ENCODE data around the gene SSTR4. TPM values are rescaled to one million over a fixed set of nuclear protein-coding genes. Genes with fewer than 3 reads are reported as not detected.
A peak's percentile ranks its signal among the peaks of the same experiment; 100 is the strongest.

The SSTR4 gene
- total and polyA plus RNA-seq, 9 donors, result 0.12 to 0.17 TPM; not detected in 7

DNA sequence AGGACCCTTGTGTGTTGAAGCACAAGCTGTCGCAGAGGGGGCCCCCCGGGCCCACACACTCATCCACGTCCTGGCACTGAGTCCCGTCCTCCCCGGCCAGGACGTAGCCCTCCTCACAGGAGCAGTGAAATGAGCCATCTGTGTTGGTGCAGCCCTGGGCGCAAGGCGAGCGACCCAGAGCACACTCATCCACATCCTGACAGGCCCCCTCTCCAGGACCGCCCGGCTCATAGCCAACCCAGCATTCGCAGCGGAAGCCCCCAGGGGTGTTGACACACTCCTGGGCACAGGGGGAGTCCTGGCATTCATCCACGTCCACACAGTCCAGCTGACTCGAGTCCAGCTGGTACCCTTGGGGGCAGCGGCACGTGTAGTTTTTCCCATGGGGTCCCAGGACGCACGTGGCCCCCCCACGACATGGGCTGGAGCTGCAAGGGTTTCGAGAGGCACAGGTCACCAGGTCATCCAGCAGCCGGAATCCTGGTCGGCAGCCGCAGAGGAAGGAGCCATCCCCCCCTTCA, 49.8 kb downstream of the SSTR4 start:
- H3K4me1 ChIP-seq (ENCODE audit: control insufficient read depth, insufficient read depth, low read length), result peaks cover 29% of the 10 kb centered on the region
- DNase-seq, result no peak

DNA sequence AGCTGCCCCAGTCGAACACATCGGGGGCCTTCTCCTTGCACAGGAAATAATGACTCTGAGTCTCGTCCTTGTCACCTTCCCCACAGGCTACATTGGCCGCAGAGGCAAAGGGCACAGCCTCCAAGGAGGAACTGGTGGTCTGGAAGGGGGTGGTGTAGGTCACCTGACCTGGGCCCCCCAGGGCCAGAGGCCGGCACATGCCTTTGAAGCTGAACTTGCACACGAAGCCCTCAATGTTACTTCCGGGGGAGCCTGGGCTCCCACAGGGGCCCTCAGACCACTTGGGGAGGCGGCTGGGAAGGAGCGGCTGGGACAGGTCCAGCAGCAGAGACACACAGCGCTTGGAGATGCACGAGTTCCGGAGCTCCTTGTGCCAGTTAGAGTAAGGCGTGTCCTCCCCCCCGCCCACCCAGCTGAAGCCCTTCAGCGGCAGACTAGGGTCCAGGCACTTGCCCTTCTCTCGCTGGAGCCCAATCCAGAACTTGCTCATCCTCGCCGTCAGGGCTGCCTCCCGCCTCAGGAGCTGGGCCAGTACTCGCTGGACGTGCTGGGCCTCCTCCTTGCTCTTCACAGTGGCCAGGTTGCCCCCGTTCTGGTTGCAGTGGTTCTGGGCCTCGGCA, 50.4 kb downstream of the SSTR4 start:
- 79% methylated on average over 21 of the region's 23 CpGs for WGBS (ENCODE audit: insufficient coverage)
- no peaks in the 10 kb centered on the region for H3K27me3 ChIP-seq (ENCODE audit: control insufficient read depth, insufficient read depth, low read length)
- no peaks in the 10 kb centered on the region for H3K36me3 ChIP-seq (ENCODE audit: control insufficient read depth, insufficient read depth, low read length)
- peak overlapping the region; percentile 46 for H3K4me3 ChIP-seq (ENCODE audit: low read length)
- peaks cover 29% of the 10 kb centered on the region for H3K4me1 ChIP-seq (ENCODE audit: control insufficient read depth, insufficient read depth, low read length)
- H3K9me3 ChIP-seq (replicated peaks; ENCODE audit: control insufficient read depth, low read depth, low read length), result no peaks in the 10 kb centered on the region
- H3K27ac ChIP-seq (ENCODE audit: low read length), result peak overlapping the region; percentile 89
- DNase-seq, result no peak

More for the DNA sequence above, 49.8 kb downstream of the SSTR4 start:
- H3K36me3 ChIP-seq (ENCODE audit: control insufficient read depth, insufficient read depth, low read length), result no peaks in the 10 kb centered on the region
- H3K9me3 ChIP-seq (replicated peaks; ENCODE audit: control insufficient read depth, low read depth, low read length), result no peaks in the 10 kb centered on the region
- WGBS (ENCODE audit: insufficient coverage), result 48% methylated on average over 18 of the region's 24 CpGs
- H3K27me3 ChIP-seq (ENCODE audit: control insufficient read depth, insufficient read depth, low read length), result no peaks in the 10 kb centered on the region
- peak overlapping the region; percentile 89 for H3K27ac ChIP-seq (ENCODE audit: low read length)
- peak overlapping the region; percentile 46 for H3K4me3 ChIP-seq (ENCODE audit: low read length)

DNA sequence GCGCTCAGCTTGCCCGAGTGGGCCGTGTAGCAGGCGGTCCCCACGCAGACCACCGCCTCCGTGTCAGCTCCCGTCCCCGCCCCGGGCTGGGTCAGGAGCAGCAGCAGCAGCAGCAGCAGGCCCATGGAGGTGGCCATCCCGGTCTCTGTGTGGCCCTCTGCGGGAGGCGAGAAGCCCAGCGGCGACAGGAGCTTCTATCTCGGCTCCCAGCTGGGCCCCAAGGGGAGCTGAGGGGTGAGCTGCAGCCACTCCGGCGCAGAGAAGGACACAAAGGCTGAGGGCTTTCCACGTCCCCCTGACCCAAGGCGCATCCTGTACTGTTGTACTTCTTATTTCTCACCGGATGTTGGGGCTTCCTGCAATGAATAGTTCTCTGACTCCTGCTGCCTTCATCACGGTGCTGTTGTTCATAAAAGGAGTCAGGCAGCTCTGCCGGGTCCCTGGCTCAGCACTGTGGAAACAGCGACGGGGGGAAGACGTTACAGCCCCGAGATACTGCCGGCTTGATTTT, 51.0 kb downstream of the SSTR4 start, which contains the start of gene CD93:
Gene CD93, minus strand, starts transcription at position 269 of the 511 bp plus-strand sequence. Its CDS starts 132 bp downstream, at position 137.
- H3K9me3 ChIP-seq (replicated peaks; ENCODE audit: control insufficient read depth, low read depth, low read length), result no peaks in the 10 kb centered on the region
- 28% methylated on average over 18 of the region's 28 CpGs for WGBS (ENCODE audit: insufficient coverage)
- no peaks in the 10 kb centered on the region for H3K27me3 ChIP-seq (ENCODE audit: control insufficient read depth, insufficient read depth, low read length)
- DNase-seq, result peak; percentile 80
- H3K27ac ChIP-seq (ENCODE audit: low read length), result peak within 1 kb of the TSS; percentile 89
- H3K4me3 ChIP-seq (ENCODE audit: low read length), result peak within 1 kb of the TSS; percentile 46
- peaks cover 26% of the 10 kb centered on the region for H3K4me1 ChIP-seq (ENCODE audit: control insufficient read depth, insufficient read depth, low read length)
- H3K36me3 ChIP-seq (ENCODE audit: control insufficient read depth, insufficient read depth, low read length), result no peaks in the 10 kb centered on the region

DNA sequence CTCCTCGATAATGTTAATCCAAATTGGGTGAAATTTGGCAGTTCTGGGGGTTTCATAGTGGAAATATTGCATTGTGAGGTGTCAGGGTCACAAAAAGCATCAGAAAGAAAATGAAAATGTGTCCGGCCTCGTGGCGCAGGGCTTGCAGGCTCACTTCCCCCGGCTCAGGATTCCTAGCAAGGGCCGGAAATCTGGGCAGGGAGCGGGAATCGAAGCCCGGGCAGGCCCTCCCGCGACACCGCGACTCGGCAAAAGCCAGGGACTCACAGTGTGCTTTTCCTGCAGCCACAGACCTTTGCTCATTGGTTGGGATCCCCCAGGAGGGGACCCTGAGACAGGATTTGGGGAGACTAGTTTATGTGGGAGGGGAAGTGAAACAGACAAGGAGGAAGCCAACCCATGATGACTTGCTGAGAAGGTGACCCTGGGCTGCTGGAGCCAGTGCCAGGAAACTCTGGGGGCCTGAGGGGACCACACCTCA, 51.9 kb downstream of the SSTR4 start:
- Histone ChIP-seq H3K27ac (ENCODE audit: low read length) (peak overlapping the region; percentile 89), H3K27me3 (ENCODE audit: control insufficient read depth, insufficient read depth, low read length) (no peaks in the 10 kb centered on the region), H3K9me3 (replicated peaks; ENCODE audit: control insufficient read depth, low read depth, low read length) (no peaks in the 10 kb centered on the region), H3K36me3 (ENCODE audit: control insufficient read depth, insufficient read depth, low read length) (no peaks in the 10 kb centered on the region), H3K4me3 (ENCODE audit: low read length) (no peak overlapping the region), H3K4me1 (ENCODE audit: control insufficient read depth, insufficient read depth, low read length) (peaks cover 26% of the 10 kb centered on the region)
- WGBS (ENCODE audit: insufficient coverage), result 75% methylated on average over 9 of the region's 14 CpGs
- peak; percentile 61 for DNase-seq

DNA sequence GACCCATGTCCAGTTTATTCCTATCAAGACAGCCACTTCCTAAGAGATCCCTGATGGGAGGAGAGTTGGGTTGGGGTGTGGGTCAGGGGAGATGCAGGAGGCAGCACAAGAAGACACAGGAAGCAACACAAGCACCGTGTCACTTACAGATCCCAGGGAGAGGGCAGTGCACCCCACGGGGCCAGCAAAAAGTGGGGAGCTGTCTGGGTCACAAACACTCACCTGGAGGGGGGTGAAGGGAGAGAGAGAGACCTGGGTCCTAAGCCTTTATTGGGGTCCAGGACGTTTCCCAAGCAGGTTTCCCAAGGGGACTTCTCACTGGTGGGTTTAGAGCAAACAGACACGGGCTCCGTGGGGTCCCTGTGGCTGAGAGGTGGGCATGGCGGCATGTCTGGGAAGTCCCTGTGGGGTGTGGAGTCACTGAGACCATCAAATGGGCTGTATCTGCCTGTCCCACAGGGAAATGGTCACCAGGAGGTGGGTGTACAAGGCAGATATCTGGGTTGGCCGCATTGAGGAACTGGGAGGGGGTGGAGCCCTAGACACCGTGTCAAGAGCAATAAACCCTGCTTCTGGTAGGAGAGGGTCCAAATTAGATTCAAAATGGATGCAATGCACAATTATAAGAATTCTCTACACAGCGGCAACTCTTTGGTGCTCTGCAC, 52.6 kb downstream of the SSTR4 start:
- H3K4me3 ChIP-seq (ENCODE audit: low read length), result no peak overlapping the region
- H3K36me3 ChIP-seq (ENCODE audit: control insufficient read depth, insufficient read depth, low read length), result no peaks in the 10 kb centered on the region
- 78% methylated on average over 8 of the region's 9 CpGs for WGBS (ENCODE audit: insufficient coverage)
- no peaks in the 10 kb centered on the region for H3K27me3 ChIP-seq (ENCODE audit: control insufficient read depth, insufficient read depth, low read length)
- DNase-seq, result no peak
- H3K4me1 ChIP-seq (ENCODE audit: control insufficient read depth, insufficient read depth, low read length), result peaks cover 28% of the 10 kb centered on the region
- H3K27ac ChIP-seq (ENCODE audit: low read length), result peak overlapping the region; percentile 89
- H3K9me3 ChIP-seq (replicated peaks; ENCODE audit: control insufficient read depth, low read depth, low read length), result no peaks in the 10 kb centered on the region

Other genes starting within 250 kb of the SSTR4 start
- gene THBD, start 14.4 kb downstream of the SSTR4 start, total RNA-seq, result 5.1 TPM
- 10 to 100 TPM in 1 of 8 donors, 1 to 10 TPM in 7; 6.5 to 13.6 (median 8.1) TPM for gene THBD, start 14.4 kb downstream of the SSTR4 start, polyA plus RNA-seq (ENCODE audit: insufficient read depth in 1 of 8, insufficient read length in 8 of 8, low replicate concordance in 1 of 8)
- 67.5 TPM for gene CD93, start 51.0 kb downstream of the SSTR4 start, total RNA-seq
- 10 to 100 TPM; 48.2 to 69.8 (median 58.9) TPM for gene CD93, start 51.0 kb downstream of the SSTR4 start, polyA plus RNA-seq (ENCODE audit: insufficient read depth in 1 of 8, insufficient read length in 8 of 8, low replicate concordance in 1 of 8)

All from muscle of leg (tissue), 11 donors.